NB4 (cell line): ENCODE measurements around the gene MED15.

ENCODE experiments used
- MYC ChIP-seq: IDR thresholded peaks from 2 replicates; pipeline ENCODE4 v1.6.1; 2011; ENCODE audit warnings: low read depth, low read length
- POLR2A ChIP-seq: IDR thresholded peaks from 2 replicates; pipeline ENCODE4 v1.6.1; 2011; ENCODE audit warnings: mild to moderate bottlenecking; ENCODE audit not compliant: insufficient read length; ENCODE audit errors: extremely low read depth
- TF ChIP-seq, protein P1 (sequence below): IDR thresholded peaks from one replicate; pipeline ENCODE4 v1.5.1; 2012; ENCODE audit warnings: low read depth, low read length

DNA sequence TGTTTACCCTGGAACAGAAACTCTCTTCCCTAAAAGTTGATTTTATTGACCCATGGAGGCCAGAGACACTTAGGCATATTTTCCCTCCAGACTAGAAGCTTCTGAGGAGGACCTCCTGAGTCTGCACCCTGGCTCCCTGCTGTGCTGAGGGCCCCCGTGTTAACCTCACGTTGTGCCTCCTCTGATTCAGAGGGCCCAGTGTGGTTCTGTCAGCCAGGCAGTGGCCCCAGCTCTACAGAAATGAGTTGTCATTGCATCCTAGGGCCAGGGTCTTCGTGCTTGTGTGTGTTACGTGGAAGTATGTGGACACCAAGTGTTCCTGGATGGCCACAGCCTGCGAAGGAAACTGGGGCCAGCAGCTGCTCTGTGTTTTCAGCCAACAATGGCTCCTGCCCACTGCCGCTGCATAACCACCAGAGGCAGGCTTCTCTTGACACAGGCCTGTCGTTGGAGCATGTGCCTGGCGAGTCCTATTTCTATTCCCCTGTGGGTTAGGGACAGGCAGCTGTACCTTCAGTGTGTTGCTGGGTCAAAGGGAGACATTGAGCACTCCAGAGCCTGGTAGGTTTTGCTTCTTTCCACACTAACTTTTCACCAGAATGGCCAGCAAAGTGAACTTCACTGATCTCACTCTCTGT, 44.5 kb downstream of the MED15 start:
- TF ChIP-seq, protein P1, sequence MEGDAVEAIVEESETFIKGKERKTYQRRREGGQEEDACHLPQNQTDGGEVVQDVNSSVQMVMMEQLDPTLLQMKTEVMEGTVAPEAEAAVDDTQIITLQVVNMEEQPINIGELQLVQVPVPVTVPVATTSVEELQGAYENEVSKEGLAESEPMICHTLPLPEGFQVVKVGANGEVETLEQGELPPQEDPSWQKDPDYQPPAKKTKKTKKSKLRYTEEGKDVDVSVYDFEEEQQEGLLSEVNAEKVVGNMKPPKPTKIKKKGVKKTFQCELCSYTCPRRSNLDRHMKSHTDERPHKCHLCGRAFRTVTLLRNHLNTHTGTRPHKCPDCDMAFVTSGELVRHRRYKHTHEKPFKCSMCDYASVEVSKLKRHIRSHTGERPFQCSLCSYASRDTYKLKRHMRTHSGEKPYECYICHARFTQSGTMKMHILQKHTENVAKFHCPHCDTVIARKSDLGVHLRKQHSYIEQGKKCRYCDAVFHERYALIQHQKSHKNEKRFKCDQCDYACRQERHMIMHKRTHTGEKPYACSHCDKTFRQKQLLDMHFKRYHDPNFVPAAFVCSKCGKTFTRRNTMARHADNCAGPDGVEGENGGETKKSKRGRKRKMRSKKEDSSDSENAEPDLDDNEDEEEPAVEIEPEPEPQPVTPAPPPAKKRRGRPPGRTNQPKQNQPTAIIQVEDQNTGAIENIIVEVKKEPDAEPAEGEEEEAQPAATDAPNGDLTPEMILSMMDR = no peak
- no peak for TF ChIP-seq POLR2A
- no peak for TF ChIP-seq MYC
